B cell (primary cell): ENCODE measurements around the gene GLDN. TPM values are rescaled to one million over a fixed set of nuclear protein-coding genes. Genes with fewer than 3 reads are reported as not detected.

Source experiments
- ATAC-seq: fragments of 200-7000 bp; cut with Tn5 transposase; one replicate; pipeline ENCODE4 v1.10.0; 2021; ENCODE audit warnings: low read depth, mild to moderate bottlenecking, moderate number of reproducible peaks, moderate library complexity
- CTCF ChIA-PET: fragments of 350-600 bp; sonication (Branson Sonifier 250); formaldehyde crosslinking; loops from one replicate; lab custom pipeline; 2021; ENCODE audit warnings: antibody characterized with exemption, inconsistent platforms; lab: Charles Lee
- POLR2A ChIA-PET: fragments of 350-600 bp; sonication (Branson Sonifier 250); formaldehyde crosslinking; loops from one replicate; lab custom pipeline; 2021; ENCODE audit warnings: antibody characterized with exemption; lab: Charles Lee
- DNase-seq: peaks from one replicate; pipeline ENCODE4 v3.0.0; 2013
- H2AFZ ChIP-seq: 2 replicates; pipeline ENCODE4 v1.6.1; 2012; ENCODE audit warnings: mild to moderate bottlenecking, low read depth, low read length; ENCODE audit not compliant: insufficient read depth, poor library complexity, severe bottlenecking
- H3K27ac ChIP-seq, 2 donors: 1 replicate in 1 of 2; 2 replicates in 1 of 2; pipeline ENCODE4 v1.5.1; 2012 to 2013; ENCODE audit warnings: low read length in 2 of 2, mild to moderate bottlenecking in 2 of 2, moderate library complexity in 1 of 2
- H3K27me3 ChIP-seq, 4 experiments: fragments of 200-600 bp in 1 of 4; sonication (generic) in 1 of 4; replicated peaks in 1 of 4; 1 replicate in 2 of 4; 2 replicates in 2 of 4; pipeline versions ENCODE4 v1.6.1 to v1.7.0; 2013 to 2016; ENCODE audit warnings: low read length in 3 of 4, mild to moderate bottlenecking in 2 of 4, mixed read lengths in 1 of 4, moderate library complexity in 1 of 4; ENCODE audit not compliant: insufficient read depth in 4 of 4, control insufficient read depth in 3 of 4; ENCODE audit errors: control extremely low read depth in 1 of 4
- H3K36me3 ChIP-seq, 2 experiments: replicated peaks in 1 of 2; 1 replicate in 1 of 2; 2 replicates in 1 of 2; pipeline versions ENCODE4 v1.6.1 to v1.7.1; 2013; ENCODE audit warnings: low read length in 1 of 2; ENCODE audit not compliant: insufficient read depth in 2 of 2, control insufficient read depth in 1 of 2; ENCODE audit errors: control extremely low read depth in 1 of 2, extremely low read depth in 1 of 2
- H3K4me1 ChIP-seq, 2 donors: fragments of 200-600 bp in 1 of 2; sonication (generic) in 1 of 2; 1 replicate in 1 of 2; 2 replicates in 1 of 2; pipeline versions ENCODE4 v1.5.1 to v1.6.1; 2013 to 2017; ENCODE audit warnings: low read length in 2 of 2; ENCODE audit not compliant: control insufficient read depth in 2 of 2, insufficient read depth in 2 of 2
- H3K4me2 ChIP-seq: replicated peaks from 2 replicates; pipeline ENCODE3; 2012; ENCODE audit warnings: mild to moderate bottlenecking, low read depth, low read length; ENCODE audit not compliant: poor library complexity, severe bottlenecking
- H3K4me3 ChIP-seq, 5 experiments: fragments of 200-600 bp in 1 of 5; sonication (generic) in 1 of 5; 1 replicate in 3 of 5; 2 replicates in 2 of 5; pipeline versions ENCODE4 v1.5.1 to v1.7.0; 2011 to 2016; ENCODE audit warnings: low read length in 4 of 5, mild to moderate bottlenecking in 4 of 5, low read depth in 2 of 5, control low read depth in 1 of 5, moderate library complexity in 1 of 5; ENCODE audit not compliant: insufficient read depth in 1 of 5; ENCODE audit errors: control extremely low read depth in 1 of 5, extremely low read depth in 1 of 5
- H3K79me2 ChIP-seq: fragments of 200-600 bp; sonication (generic); one replicate; pipeline ENCODE4 v1.6.0; 2016; ENCODE audit warnings: low read length; ENCODE audit not compliant: control insufficient read depth, insufficient read depth
- H3K9ac ChIP-seq: fragments of 200-600 bp; sonication (generic); 2 replicates; pipeline ENCODE4 v1.6.1; 2017; ENCODE audit warnings: mild to moderate bottlenecking, low read length, moderate library complexity
- H3K9me3 ChIP-seq, 3 donors: one replicate each; pipeline versions ENCODE4 v1.6.1 to v1.7.1; 2013; ENCODE audit warnings: low read length in 2 of 3; ENCODE audit not compliant: control insufficient read depth in 2 of 3, insufficient read depth in 1 of 3; ENCODE audit errors: control extremely low read depth in 1 of 3
- H4K20me1 ChIP-seq: 2 replicates; pipeline ENCODE4 v1.6.0; 2012; ENCODE audit warnings: mild to moderate bottlenecking, low read length; ENCODE audit not compliant: insufficient read depth, control insufficient read depth, poor library complexity, severe bottlenecking
- H3K27ac Mint-ChIP-seq: one replicate; pipeline ENCODE4 v1.8.0; 2021; ENCODE audit warnings: mixed read lengths
- H3K27me3 Mint-ChIP-seq: one replicate; pipeline ENCODE4 v1.8.0; 2021; ENCODE audit warnings: mixed read lengths
- H3K4me1 Mint-ChIP-seq: one replicate; pipeline ENCODE4 v1.8.0; 2021; ENCODE audit warnings: mixed read lengths
- H3K4me3 Mint-ChIP-seq: one replicate; pipeline ENCODE4 v1.8.0; 2021; ENCODE audit warnings: mixed read lengths
- H3K9me3 Mint-ChIP-seq: one replicate; pipeline ENCODE4 v1.8.0; 2022; ENCODE audit warnings: mixed read lengths; ENCODE audit not compliant: insufficient read depth
- CTCF ChIP-seq: fragments of 200-600 bp; IDR thresholded peaks from one replicate; pipeline ENCODE4 v1.8.0; 2022; ENCODE audit warnings: antibody characterized with exemption, mild to moderate bottlenecking
- EZH2 ChIP-seq: IDR thresholded peaks from 2 replicates; pipeline ENCODE4 v1.6.1; 2012; ENCODE audit warnings: borderline replicate concordance, low read depth, mild to moderate bottlenecking, moderate library complexity, low read length; ENCODE audit not compliant: insufficient read depth, poor library complexity, severe bottlenecking
- WGBS: methylation state at CpG from one replicate; pipeline ENCODE4 v1.1.5; 2013; ENCODE audit warnings: missing lambda C conversion rate; ENCODE audit not compliant: insufficient coverage; 5-methylcytosine and 5-hydroxymethylcytosine counted together
- intact Hi-C: fragments of 100-400 bp; cut with micrococcal nuclease; formaldehyde crosslinking; loops from one replicate; pipeline ENCODE4 v1.10.0; 2022
- polyA plus RNA-seq: library from polyadenylated mRNA; depleted of rRNA; stranded (reverse); fragments of >200 nt; gene quantifications from 2 replicates; pipeline ENCODE4 v1.2.3, GENCODE V29; 2012
- total RNA-seq, 2 donors: library from RNA; stranded (reverse); fragments of 120-200 nt in 1 of 2; gene quantifications; 1 replicate in 1 of 2; 2 replicates in 1 of 2; pipeline versions ENCODE4 v1.2.3 to v1.2.4, GENCODE V29; 2013 to 2022

GLDN gene
- total and polyA plus RNA-seq, 2 donors (not counting 1 experiment from before 2014, with no cell fraction given): not detected

GRCh38 chr15:51318382-51319150, 22.9 kb upstream of the GLDN start:
- ATAC-seq: no peak
- TF ChIP-seq CTCF: no peak
- Histone ChIP-seq H3K79me2 (no peaks in the 10 kb centered on the region), H3K4me2 (no peak overlapping the region), H3K27me3 (no peaks in the 10 kb centered on the region), H3K36me3 (no peaks in the 10 kb centered on the region), H4K20me1 (no peaks in the 10 kb centered on the region), H3K4me3 (no peak overlapping the region), H3K9me3 (no peaks in the 10 kb centered on the region), H3K27ac (no peak overlapping the region), H3K9ac (no peak overlapping the region), H3K4me1 (no peaks in the 10 kb centered on the region), H2AFZ (no peak overlapping the region)
- ChIA-PET POLR2A (no interaction called here), CTCF (interaction anchor here (0.6 kb wide), 1 partner anchor 24 kb away, joined by 3 read pairs; no protein-coding TSS in a partner anchor)
- DNase-seq: no peak
- peaks cover 7% of the 10 kb centered on the region for H3K27me3 Mint-ChIP-seq
- no peaks in the 10 kb centered on the region for H3K9me3 Mint-ChIP-seq
- no peaks in the 10 kb centered on the region for H3K4me1 Mint-ChIP-seq
- intact Hi-C loops: no loop called here
- H3K27ac Mint-ChIP-seq: no peak overlapping the region
- H3K4me3 Mint-ChIP-seq: no peak overlapping the region
- 85% methylated on average over 5 of the region's 7 CpGs for WGBS

DNA sequence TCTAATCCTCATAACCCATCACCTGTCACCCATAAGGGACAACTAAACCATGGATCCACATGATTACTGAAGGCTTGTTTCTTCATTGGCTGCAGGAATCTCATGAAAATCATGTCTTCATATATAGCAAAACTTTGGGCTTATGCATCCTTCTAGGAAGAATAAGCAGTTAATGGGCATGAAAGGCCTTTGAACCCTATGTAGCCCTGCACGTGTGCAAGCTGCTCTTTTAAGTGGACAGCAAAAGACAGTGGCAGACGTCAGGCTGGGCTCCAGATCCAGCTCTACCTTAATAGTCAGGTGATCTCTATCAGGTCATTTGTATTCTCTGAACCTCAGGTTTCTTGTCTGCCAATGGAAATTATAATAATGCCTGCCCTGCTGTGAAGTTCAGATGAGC, 21.9 kb upstream of the GLDN start:
- Histone ChIP-seq H3K4me1 (no peaks in the 10 kb centered on the region), H3K79me2 (no peaks in the 10 kb centered on the region), H2AFZ (no peak overlapping the region), H3K4me2 (no peak overlapping the region), H3K9ac (no peak overlapping the region), H4K20me1 (no peaks in the 10 kb centered on the region), H3K27ac (no peak overlapping the region), H3K9me3 (no peaks in the 10 kb centered on the region), H3K27me3 (no peaks in the 10 kb centered on the region), H3K36me3 (no peaks in the 10 kb centered on the region), H3K4me3 (no peak overlapping the region)
- no peak for TF ChIP-seq EZH2
- no peak for TF ChIP-seq CTCF
- Mint-ChIP-seq H3K27me3 (peaks cover 7% of the 10 kb centered on the region), H3K27ac (no peak overlapping the region), H3K4me1 (no peaks in the 10 kb centered on the region), H3K9me3 (no peaks in the 10 kb centered on the region), H3K4me3 (no peak overlapping the region)
- DNase-seq: no peak
- CTCF ChIA-PET: no interaction called here
- POLR2A ChIA-PET: no interaction called here
- intact Hi-C loops: no loop called here
- no peak for ATAC-seq
- WGBS: 100% methylated on average over 1 of the region's 2 CpGs
